GM19452 (cell line): ENCODE results near the gene TMEM151B.

Experiments used
- ATAC-seq: cut with Tn5 transposase; IDR thresholded peaks from one replicate; pipeline ENCODE4 v1.9.1; 2021; ENCODE audit not compliant: unreplicated experiment

Gene TMEM151B

GRCh38 chr6:44250067-44250717 lies 20.1 kb upstream of the TMEM151B start:
- no peak for ATAC-seq

GRCh38 chr6:44250718-44251123 lies 19.5 kb upstream of the TMEM151B start:
- ATAC-seq, result no peak

DNA sequence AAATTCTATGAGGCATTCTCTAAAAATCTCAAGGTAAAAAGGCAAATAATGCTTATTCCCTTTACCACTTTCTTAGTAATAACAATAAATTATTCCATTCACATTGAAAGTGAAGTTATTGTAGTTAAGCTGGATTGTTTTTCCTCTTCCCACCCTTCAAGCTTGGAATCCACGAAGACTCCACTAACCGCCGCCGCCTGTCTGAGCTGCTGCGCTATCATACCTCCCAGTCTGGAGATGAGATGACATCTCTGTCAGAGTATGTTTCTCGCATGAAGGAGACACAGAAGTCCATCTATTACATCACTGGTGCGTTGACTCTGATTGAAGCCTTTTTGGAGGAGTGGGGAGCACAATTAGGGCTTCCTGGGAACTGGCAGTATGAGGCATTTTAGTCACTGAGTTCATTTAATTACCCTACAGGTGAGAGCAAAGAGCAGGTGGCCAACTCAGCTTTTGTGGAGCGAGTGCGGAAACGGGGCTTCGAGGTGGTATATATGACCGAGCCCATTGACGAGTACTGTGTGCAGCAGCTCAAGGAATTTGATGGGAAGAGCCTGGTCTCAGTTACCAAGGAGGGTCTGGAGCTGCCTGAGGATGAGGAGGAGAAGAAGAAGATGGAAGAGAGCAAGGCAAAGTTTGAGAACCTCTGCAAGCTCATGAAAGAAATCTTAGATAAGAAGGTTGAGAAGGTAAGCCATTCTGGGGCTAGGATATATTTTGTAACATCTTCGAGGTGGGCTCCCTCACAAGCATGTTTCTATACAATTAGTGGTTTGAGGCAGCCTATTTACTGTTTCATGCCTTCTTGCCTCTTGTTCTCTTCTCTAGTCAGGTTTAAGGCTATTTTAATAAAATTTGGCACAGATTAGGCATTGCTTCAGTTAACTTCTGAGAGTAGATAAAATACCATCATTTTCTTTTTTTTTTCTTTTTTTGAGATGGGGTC lies 18.4 kb upstream of the TMEM151B start:
- ATAC-seq, result no peak

DNA sequence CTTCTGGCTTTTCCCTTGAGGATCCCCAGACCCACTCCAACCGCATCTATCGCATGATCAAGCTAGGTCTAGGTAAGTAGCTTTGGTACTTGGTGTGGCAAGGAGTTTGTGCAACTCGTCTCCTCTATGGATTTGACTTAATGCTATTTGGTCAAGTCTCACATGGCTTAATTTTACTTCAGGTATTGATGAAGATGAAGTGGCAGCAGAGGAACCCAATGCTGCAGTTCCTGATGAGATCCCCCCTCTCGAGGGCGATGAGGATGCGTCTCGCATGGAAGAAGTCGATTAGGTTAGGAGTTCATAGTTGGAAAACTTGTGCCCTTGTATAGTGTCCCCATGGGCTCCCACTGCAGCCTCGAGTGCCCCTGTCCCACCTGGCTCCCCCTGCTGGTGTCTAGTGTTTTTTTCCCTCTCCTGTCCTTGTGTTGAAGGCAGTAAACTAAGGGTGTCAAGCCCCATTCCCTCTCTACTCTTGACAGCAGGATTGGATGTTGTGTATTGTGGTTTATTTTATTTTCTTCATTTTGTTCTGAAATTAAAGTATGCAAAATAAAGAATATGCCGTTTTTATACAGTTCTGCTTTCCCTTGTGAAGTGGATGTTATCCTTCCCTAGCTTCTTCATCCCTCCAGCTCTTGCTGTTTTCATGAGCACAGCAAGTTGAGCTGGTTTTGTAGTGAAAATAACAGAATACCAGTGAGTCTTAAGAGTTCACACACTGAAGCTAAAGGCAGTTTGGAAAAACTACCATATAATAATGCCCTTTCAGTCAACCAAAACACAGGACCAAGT lies 16.7 kb upstream of the TMEM151B start:
- no peak for ATAC-seq

DNA sequence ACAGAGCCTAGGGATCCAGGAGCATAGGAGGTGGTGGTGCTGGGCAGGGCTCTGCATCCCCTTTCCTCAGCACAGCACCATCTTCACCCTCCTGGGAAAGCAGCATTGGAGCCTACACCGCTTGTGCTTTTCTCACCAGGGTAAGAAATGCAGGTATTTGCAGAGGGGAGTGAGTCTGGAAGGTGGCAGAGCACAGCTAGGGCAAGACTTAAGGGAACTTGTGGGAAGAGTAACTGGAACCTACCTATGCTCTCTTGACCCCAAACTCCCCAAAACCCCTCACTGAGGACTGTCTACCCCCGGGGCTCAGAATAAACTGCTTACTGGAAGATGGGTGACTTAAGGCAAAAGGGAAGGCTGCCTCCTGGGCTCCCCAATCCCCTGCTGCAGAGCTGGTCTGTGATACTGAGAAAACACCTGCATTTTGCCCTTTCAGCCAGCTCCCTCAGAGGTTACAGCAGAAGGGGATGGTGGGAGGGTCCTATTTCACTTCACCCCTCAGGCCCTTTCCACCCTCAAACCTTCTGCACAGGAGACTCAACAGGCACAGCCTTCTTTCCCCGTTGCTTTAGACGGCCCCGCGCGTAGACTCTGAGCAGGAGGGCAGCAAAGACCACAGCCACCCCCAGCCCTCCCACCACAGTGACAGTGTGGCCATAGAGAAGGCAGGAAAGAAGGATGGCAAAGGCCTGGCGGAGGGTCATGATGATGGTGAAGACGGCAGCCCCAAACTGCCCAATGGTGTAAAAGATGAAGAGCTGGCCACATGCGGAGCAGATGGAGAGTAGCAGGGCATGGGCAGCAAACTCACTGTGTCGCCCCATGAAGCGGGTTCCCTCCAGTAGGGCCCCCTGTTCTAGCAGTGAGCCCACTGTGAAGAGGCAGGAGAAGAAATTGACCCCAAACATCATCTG lies 15.8 kb upstream of the TMEM151B start:
- no peak for ATAC-seq

- no peak for ATAC-seq
These were observed 15.0 kb upstream of the TMEM151B start for GRCh38 chr6:44255105-44255808.

- no peak for ATAC-seq
These were observed 14.1 kb upstream of the TMEM151B start for GRCh38 chr6:44255871-44256774.

DNA sequence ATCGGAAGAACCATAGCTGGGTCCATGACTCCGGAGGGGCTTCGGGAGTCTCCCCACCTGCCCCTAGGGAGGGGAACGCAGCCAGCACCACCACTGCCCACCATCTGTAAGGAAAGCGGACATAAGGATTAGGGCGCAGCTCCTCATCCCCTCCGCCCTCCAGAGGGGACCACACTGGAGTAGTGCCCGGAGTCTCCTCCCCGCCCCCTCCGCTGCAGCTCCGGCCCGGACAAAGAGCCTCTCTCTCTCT lies 13.6 kb upstream of the TMEM151B start:
- no peak for ATAC-seq

GRCh38 chr6:44257025-44257752 lies 13.1 kb upstream of the TMEM151B start, which contains the start of gene SLC35B2:
SLC35B2 (minus strand) TSS chr6:44257528; CDS start chr6:44257410, 118 bp downstream.
- ATAC-seq, result peak; percentile 52

GRCh38 chr6:44257753-44258324 lies 12.4 kb upstream of the TMEM151B start:
- ATAC-seq, result peak; percentile 8

GRCh38 chr6:44258325-44258863 lies 11.9 kb upstream of the TMEM151B start:
- no peak for ATAC-seq

- ATAC-seq, result no peak
These were observed 11.3 kb upstream of the TMEM151B start for GRCh38 chr6:44258921-44259320.

GRCh38 chr6:44260011-44260410 lies 10.2 kb upstream of the TMEM151B start:
- ATAC-seq, result no peak

DNA sequence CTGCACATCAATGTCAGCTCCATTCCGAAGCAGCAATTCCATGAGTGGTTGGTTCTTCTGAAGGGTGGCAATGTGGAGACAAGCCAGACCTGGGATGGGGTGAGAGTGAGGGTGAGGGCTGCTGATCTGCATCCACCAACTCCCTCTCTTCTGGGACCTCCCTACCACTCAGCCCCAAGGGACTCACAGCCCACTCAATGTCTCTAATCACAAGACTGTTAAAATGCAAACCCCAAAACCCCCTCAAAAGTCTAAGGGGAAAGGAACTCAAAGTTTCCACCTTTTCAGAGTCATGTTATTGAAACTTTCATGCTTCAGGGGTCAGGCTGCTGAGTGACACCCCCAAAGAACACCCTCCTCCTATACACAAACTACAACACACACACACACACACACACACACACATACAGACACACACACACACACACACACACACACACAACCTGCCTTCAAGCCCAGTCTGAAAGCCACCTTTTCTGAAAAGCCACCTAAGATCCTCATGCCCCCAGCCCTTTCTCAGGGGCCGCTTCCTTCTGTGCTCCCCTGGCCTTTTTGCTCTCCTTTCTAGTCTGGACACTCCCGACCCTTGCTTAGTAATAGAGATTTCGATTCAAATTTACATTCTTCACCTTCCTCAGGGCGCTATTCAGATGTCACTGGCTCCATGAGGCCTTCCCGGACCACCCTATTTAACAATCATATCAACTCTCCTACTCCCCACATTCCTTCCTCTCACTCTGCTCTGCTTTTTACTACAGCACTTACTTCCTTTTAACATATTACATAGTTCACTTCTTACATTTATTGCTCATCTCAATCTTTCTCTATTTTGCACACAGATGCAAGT lies 9.6 kb upstream of the TMEM151B start:
- ATAC-seq, result no peak

DNA sequence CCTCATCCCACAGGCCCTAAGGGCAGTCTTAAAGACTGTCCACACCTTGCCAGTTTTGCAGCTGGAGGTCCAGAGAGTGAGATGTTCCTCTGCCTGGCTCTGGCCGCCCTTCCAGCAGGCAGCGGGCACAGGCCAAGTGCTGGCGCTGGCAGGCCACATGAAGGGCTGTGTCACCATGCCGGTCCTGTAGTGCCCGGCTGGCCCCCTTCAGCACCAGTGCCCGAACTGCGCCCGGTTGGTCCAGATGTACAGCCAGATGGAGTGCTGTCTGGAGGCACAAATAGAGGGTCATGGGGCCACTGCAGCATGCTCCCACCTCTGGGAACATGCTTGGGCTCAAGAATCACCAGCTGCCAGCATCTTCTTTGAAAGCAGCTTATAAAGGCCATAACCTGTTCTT lies 8.7 kb upstream of the TMEM151B start:
- no peak for ATAC-seq

DNA sequence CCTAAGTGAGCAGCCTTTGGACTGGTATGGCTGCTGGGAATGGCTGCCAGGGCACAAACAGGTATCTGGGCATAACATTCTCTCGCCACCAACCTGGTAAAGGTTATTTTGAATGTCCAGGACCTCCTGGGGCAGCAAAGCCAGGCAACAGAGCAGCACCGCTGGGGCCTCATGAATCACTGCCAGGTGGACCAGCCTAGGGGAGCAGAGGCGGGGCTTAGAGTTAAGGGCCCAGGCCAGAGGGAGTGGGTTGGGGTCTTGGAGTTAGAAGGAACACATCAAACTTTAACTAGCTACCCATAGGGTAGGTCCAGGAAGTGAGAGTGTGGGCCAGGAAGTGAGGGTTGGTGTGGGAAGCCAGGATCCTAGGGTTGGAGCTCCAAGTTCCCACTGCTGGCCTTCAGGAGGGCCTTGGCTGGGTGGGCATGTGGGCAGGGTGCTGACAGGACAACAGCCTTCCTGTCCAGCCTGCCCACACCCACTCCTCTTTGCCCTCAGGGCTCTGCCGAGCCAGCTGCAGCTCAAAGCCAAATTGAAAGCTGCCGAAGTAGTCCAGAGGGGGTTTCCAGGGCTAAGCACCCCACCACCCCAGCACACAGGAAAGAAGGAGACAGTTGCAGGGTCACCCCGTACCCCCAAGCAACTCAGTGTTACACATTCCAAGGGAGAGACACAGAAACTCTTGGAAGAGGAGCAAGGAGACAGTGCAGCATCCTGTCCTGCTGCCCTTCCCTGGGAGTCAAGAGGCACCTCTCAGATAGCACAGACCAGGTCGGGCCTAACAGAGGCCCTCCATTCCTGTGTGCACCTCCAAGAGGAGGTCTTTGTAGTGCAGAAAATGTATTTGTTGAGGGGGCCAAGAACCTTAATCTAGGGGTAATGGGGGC lies 7.5 kb upstream of the TMEM151B start:
- no peak for ATAC-seq
